A549 (cell line): ENCODE data around the gene TLK1. TPM values are rescaled to one million over a fixed set of nuclear protein-coding genes. Genes with fewer than 3 reads are reported as not detected.

ENCODE experiments used
- ATAC-seq, 2 experiments: fragments of 200-7000 bp in 1 of 2; fragments of >200 bp in 1 of 2; cut with Nextera tagmentation in 1 of 2; cut with Tn5 transposase in 1 of 2; 3 replicates each; pipeline versions ENCODE4 v1.8.0 to v1.9.1; 2018 to 2020; ENCODE audit warnings: mild to moderate bottlenecking in 1 of 2, moderate library complexity in 1 of 2
- CTCF ChIA-PET: fragments of 300-600 bp; sonication (Branson Sonifier 250); formaldehyde crosslinking; extraction: SDS; loops from one replicate; lab custom pipeline; 2021; ENCODE audit warnings: antibody characterized with exemption, inconsistent platforms; lab: Yijun Ruan, JAX
- POLR2A ChIA-PET: fragments of 350-600 bp; formaldehyde crosslinking; extraction: SDS; loops from one replicate; lab custom pipeline; 2021; ENCODE audit warnings: antibody characterized with exemption, inconsistent platforms; lab: Yijun Ruan, JAX
- DNase-seq, 2 experiments: peaks; one replicate each; pipeline versions ENCODE4 v3.0.0 to v3.0.0-alpha.2; 2011 to 2016; ENCODE audit warnings: low read depth in 1 of 2, low spot score in 1 of 2
- FAIRE-seq: peaks from 2 replicates; lab custom pipeline; 2011; peaks lifted over from hg19 to GRCh38; lab: Jason Lieb, UNC
- H3K27ac ChIP-seq, 2 experiments: fragments of >200 bp; sonication (Bioruptor Twin); formaldehyde crosslinking; 3 replicates each; pipeline ENCODE4 v1.5.1; 2016 to 2017
- H3K4me1 ChIP-seq: fragments of >200 bp; sonication (Bioruptor Twin); formaldehyde crosslinking; 3 replicates; pipeline ENCODE4 v1.6.1; 2016
- H3K4me2 ChIP-seq: fragments of >200 bp; sonication (Bioruptor Twin); formaldehyde crosslinking; 3 replicates; pipeline ENCODE4 v1.6.1; 2016
- H3K4me3 ChIP-seq: fragments of >200 bp; sonication (Bioruptor Twin); formaldehyde crosslinking; 3 replicates; pipeline ENCODE4 v1.5.1; 2016
- H3K9me3 ChIP-seq: fragments of >200 bp; sonication (Bioruptor Twin); formaldehyde crosslinking; 3 replicates; pipeline ENCODE4 v1.6.1; 2016
- BHLHE40 ChIP-seq: IDR thresholded peaks from 2 replicates; pipeline ENCODE4 v1.6.1; 2012; ENCODE audit warnings: low read depth, low read length, inconsistent platforms
- FOXS1 ChIP-seq: fragments of 250-450 bp; sonication (Bioruptor Pico); IDR thresholded peaks from 2 replicates; pipeline ENCODE4 v1.5.0; 2020; ENCODE audit warnings: mild to moderate bottlenecking, moderate library complexity
- GATA3 ChIP-seq: IDR thresholded peaks from 2 replicates; pipeline ENCODE4 v1.6.1; 2012; ENCODE audit warnings: borderline replicate concordance
- HDAC2 ChIP-seq: fragments of 200-600 bp; sonication (generic); IDR thresholded peaks from 2 replicates; pipeline ENCODE4 v1.6.1; 2016
- HEYL ChIP-seq: fragments of 250-450 bp; sonication (Bioruptor Pico); IDR thresholded peaks from 2 replicates; pipeline ENCODE4 v1.8.0; 2021; ENCODE audit warnings: mild to moderate bottlenecking, moderate library complexity
- HOXB5 ChIP-seq: fragments of 250-450 bp; sonication (Bioruptor Pico); IDR thresholded peaks from 2 replicates; pipeline ENCODE4 v1.5.0; 2020; ENCODE audit warnings: mild to moderate bottlenecking, moderate library complexity
- MAFK ChIP-seq: fragments of 450-650 bp; IDR thresholded peaks from 2 replicates; pipeline ENCODE4 v1.6.1; 2014; ENCODE audit not compliant: partially characterized antibody
- MYC ChIP-seq: IDR thresholded peaks from 2 replicates; pipeline ENCODE4 v1.6.1; 2012; ENCODE audit warnings: mild to moderate bottlenecking, inconsistent platforms, low read length, improper control_type of control experiment, borderline replicate concordance
- PHF8 ChIP-seq: fragments of 200-600 bp; sonication (generic); IDR thresholded peaks from 2 replicates; pipeline ENCODE4 v1.6.1; 2016; ENCODE audit warnings: low read depth, mild to moderate bottlenecking, antibody characterized with exemption, moderate library complexity, borderline replicate concordance
- RCOR1 ChIP-seq: fragments of 150-350 bp; IDR thresholded peaks from 2 replicates; pipeline ENCODE4 v1.6.1; 2014; ENCODE audit warnings: antibody characterized with exemption, low read length, low read depth
- REST ChIP-seq: fragments of 200-600 bp; sonication (generic); IDR thresholded peaks from 2 replicates; pipeline ENCODE4 v1.6.1; 2016; ENCODE audit warnings: antibody characterized with exemption, mild to moderate bottlenecking, moderate library complexity
- ZC3H11A ChIP-seq: fragments of 450-650 bp; IDR thresholded peaks from 2 replicates; pipeline ENCODE4 v1.6.1; 2014; ENCODE audit warnings: antibody characterized with exemption, mild to moderate bottlenecking
- ZSCAN20 ChIP-seq: fragments of 250-450 bp; sonication (Bioruptor Pico); IDR thresholded peaks from 2 replicates; pipeline ENCODE4 v1.8.0; 2022; ENCODE audit warnings: mild to moderate bottlenecking, moderate library complexity
- WGBS: methylation state at CpG from one replicate; pipeline ENCODE4 v1.1.6; 2017; ENCODE audit errors: missing lambda C conversion rate; 5-methylcytosine and 5-hydroxymethylcytosine counted together
- polyA plus RNA-seq, 4 experiments: library from polyadenylated mRNA; depleted of rRNA in 3 of 4; stranded (reverse); fragments of >200 nt; fragmentation: RNase III in 1 of 4; extraction: RNeasy Plus Mini Kit Qiagen cat#74134 plus additional on column Dnase treatment in 1 of 4; gene quantifications; 2 replicates in 3 of 4; 3 replicates in 1 of 4; pipeline ENCODE4 v1.2.3, GENCODE V29; 2011 to 2017
- TF ChIP-seq, protein P1 (sequence below): fragments of >200 bp; sonication (Bioruptor Twin); formaldehyde crosslinking; IDR thresholded peaks from 2 replicates; pipeline ENCODE4 v1.6.1; 2016
- TF ChIP-seq, protein P2 (sequence below): IDR thresholded peaks from 2 replicates; pipeline ENCODE4 v1.6.1; 2012
- TF ChIP-seq, protein P3 (sequence below): fragments of 250-450 bp; sonication (Bioruptor Pico); IDR thresholded peaks from 2 replicates; pipeline ENCODE4 v1.5.0; 2020; ENCODE audit warnings: low read depth, mild to moderate bottlenecking, moderate library complexity

TLK1 gene
- polyA plus RNA-seq, 2 of the 4 experiments (the other 2 are of a cell fraction) = 16.9 to 28.9 TPM

DNA sequence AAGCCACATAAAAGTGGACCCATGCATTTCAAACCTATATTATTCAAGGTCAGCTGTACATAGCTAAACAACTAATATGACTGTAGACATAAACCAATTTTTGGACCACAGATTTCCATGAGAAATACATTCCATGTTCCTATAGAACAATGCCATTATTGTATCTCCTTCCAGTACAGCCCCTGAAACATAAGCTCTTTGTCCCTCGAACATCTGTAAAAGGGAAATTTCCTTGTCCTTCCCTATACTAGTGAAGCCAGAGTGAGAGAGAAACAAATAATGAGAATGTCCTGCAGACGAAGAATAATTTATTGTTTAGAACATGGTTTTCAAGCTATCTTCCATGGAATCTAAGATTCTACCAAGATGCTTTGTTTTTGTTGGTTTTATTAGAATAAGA, 156.3 kb downstream of the TLK1 start:
- no peaks in the 10 kb centered on the region for H3K9me3 ChIP-seq
- no peaks in the 10 kb centered on the region for H3K4me1 ChIP-seq
- CTCF ChIA-PET = interaction anchor here (1.1 kb wide), 1 partner anchor 155 kb away, joined by 3 read pairs; no protein-coding TSS in a partner anchor
- POLR2A ChIA-PET = no interaction called here
- ATAC-seq (no peak), DNase-seq (no peak), FAIRE-seq (no peak)
- TF ChIP-seq GATA3 = no peak
- TF ChIP-seq, protein P1, sequence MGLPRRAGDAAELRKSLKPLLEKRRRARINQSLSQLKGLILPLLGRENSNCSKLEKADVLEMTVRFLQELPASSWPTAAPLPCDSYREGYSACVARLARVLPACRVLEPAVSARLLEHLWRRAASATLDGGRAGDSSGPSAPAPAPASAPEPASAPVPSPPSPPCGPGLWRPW = no peak
- no peak for TF ChIP-seq MAFK
- TF ChIP-seq HEYL (CRISPR knock-in tag) = no peak
- no peak for TF ChIP-seq REST
- no peak for TF ChIP-seq MYC
- TF ChIP-seq HOXB5 (CRISPR knock-in tag) = no peak
- TF ChIP-seq FOXS1 (CRISPR knock-in tag) = no peak
- TF ChIP-seq, protein P2, sequence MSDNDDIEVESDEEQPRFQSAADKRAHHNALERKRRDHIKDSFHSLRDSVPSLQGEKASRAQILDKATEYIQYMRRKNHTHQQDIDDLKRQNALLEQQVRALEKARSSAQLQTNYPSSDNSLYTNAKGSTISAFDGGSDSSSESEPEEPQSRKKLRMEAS = no peak
- TF ChIP-seq PHF8 = no peak
- WGBS = 97% methylated on average over 2 of the region's 2 CpGs
- no peak overlapping the region for H3K27ac ChIP-seq
- no peak overlapping the region for H3K4me3 ChIP-seq
- H3K4me2 ChIP-seq = no peak overlapping the region

DNA sequence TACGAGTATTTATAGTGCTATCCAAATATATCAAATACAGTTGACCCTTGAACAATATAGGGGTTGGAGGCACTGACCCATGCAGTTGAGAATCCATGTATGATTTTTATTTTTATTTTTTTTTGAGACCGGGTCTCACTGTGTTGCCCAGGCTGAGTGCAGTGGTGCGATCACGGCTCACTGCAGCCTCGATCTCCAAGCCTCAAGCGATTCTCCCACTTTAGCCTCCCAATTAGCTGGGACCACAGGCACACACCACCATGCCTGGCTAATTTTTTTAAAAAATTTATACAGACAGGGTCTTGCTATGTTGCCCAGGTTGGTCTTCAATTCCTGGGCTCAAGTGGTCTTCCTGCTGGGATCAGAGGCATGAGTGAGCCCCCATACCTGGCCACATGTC, 161.0 kb downstream of the TLK1 start:
- WGBS = 84% methylated on average over 6 of the region's 6 CpGs
- Histone ChIP-seq H3K9me3 (no peaks in the 10 kb centered on the region), H3K4me3 (no peak overlapping the region), H3K4me2 (no peak overlapping the region), H3K27ac (no peak overlapping the region), H3K4me1 (no peaks in the 10 kb centered on the region)
- DNase-seq (no peak), FAIRE-seq (no peak), ATAC-seq (no peak)
- TF ChIP-seq ZC3H11A (no peak), PHF8 (no peak)
- POLR2A ChIA-PET = no interaction called here
- CTCF ChIA-PET = no interaction called here

- H3K4me3 ChIP-seq = no peak overlapping the region
- no peaks in the 10 kb centered on the region for H3K9me3 ChIP-seq
- POLR2A ChIA-PET = no interaction called here
- ATAC-seq (no peak), FAIRE-seq (no peak), DNase-seq (no peak)
- TF ChIP-seq HDAC2 = no peak
- TF ChIP-seq BHLHE40 = no peak
- TF ChIP-seq ZSCAN20 = no peak
- TF ChIP-seq RCOR1 = no peak
- TF ChIP-seq HEYL (CRISPR knock-in tag) = no peak
- TF ChIP-seq REST = no peak
- TF ChIP-seq, protein P3, sequence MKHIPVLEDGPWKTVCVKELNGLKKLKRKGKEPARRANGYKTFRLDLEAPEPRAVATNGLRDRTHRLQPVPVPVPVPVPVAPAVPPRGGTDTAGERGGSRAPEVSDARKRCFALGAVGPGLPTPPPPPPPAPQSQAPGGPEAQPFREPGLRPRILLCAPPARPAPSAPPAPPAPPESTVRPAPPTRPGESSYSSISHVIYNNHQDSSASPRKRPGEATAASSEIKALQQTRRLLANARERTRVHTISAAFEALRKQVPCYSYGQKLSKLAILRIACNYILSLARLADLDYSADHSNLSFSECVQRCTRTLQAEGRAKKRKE (CRISPR knock-in tag) = no peak
- no peaks in the 10 kb centered on the region for H3K4me1 ChIP-seq
- WGBS = 86% methylated on average over 5 of the region's 5 CpGs
- H3K27ac ChIP-seq = no peak overlapping the region
- H3K4me2 ChIP-seq = no peak overlapping the region
- CTCF ChIA-PET = interaction anchor here (0.5 to 1.1 kb wide), 2 partner anchors 16 to 23 kb away, joined by 3 read pairs; no protein-coding TSS in a partner anchor
Observed at GRCh38 chr2:170997893-170998597, 162.6 kb downstream of the TLK1 start.
